HG03095 (cell line): ENCODE measurements around the gene VCY.
"Not testable (repeated sequence)": the region's sequence is repeated elsewhere in the genome, so short reads cannot be mapped to it uniquely, and the experiment has no call there.

Source experiments
- ATAC-seq: cut with Tn5 transposase; IDR thresholded peaks from one replicate; pipeline ENCODE4 v1.9.1; 2021; ENCODE audit warnings: moderate library complexity; ENCODE audit not compliant: unreplicated experiment

The VCY gene

DNA sequence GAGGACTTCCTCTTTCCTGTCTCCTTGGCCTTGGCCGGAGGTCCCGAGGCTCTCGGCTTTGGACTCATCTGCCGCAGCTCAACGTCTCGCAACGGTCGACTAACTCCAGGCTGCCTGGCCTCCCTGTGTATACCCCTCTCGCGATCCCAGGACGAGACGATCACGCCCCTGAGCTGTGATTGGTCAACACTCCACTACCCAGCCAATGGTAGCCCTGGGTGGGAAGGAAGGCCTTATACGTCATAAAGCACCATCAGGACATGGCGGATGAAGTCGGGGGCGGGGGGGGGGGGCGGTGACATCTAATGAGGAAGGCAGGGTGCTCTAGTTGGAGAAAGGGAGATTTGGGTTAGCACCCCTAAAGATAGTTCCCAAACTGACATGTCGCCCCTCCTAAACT, at the start of gene VCY:
Gene VCY, minus strand, starts transcription at position 101 of the 400 bp plus-strand sequence. Its CDS starts 33 bp downstream, at position 68.
- not testable (repeated sequence) for ATAC-seq

DNA sequence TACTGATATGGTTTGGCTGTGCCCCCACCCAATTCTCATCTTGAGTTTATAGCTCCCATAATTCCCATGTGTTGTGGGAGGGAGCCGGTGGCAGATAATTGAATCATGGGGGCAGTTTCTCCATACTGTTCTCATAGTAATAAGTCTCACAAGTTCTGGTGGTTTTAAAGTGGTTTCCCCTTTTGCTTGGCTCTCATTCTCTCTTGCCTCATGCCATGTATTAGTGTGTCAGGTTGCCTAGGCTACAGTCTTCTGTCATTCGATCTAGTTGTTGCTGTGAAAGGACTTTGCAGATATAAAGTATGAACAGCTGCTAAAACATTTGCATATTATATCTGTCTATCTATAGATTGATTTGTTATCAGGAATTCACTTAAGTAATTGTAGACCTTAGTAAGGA, 44.1 kb upstream of the VCY start:
- ATAC-seq, result not testable (repeated sequence)

DNA sequence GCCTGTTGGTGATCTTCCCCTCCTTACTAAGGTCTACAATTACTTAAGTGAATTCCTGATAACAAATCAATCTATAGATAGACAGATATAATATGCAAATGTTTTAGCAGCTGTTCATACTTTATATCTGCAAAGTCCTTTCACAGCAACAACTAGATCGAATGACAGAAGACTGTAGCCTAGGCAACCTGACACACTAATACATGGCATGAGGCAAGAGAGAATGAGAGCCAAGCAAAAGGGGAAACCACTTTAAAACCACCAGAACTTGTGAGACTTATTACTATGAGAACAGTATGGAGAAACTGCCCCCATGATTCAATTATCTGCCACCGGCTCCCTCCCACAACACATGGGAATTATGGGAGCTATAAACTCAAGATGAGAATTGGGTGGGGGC, 25.6 kb upstream of the VCY start:
- ATAC-seq, result not testable (repeated sequence)

DNA sequence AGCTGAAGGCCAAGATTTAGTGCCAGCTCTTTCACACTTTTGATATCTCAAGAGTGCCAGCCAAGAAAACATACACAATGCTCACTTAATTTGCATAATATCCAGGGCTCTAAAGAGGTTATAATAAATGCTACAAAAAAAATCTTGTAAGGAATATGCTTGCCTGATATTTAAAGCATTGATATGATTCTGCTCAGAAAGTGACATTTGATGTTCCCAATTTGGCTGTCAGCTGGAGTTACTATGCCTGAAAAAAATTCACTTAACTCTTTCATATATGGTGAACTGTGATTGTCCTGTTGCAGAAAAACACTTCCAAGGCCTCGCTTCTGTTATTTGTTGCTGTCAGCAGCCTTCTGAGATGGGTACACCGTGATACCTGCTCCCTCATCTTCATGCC, 43.9 kb downstream of the VCY start:
- not testable (repeated sequence) for ATAC-seq
